ENCODE results near the gene TMOD1.

DNA sequence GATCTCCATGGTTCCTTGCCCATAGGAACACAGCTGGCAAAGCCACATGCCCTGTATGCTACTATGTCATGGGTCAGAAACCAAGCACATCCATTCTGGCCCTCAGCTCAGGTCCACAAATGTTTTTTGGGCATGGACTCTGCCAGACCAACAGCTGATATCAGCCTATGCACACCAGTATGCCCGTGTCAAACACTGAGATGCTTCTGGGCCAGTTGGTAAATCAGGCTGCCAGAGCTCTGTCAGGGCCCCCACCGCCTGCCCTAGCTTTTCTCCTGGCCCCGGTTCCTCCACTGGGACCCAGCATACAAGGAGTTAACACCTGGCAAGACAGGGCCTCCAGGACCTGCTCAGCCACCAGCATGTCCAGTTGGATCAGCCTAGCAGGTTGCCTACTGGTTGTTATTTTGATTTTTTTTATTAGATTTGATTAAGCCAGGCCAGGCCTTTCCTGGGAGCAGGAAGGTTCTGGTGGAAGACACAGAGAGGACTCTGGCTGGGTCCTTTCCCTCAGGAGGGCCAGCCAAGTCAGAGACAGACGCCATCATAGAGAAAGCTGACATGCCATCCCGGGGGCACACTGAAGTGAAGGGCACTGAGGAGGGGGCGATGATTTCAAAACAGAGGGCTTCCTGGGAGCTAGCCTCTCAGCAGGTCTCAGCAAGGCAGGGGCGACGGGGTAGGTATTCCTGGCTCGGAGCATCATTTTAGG is 65.9 kb downstream of the TMOD1 start:
- no peak for TF ChIP-seq POLR2A (IDR thresholded peaks at IDR 0.05)
- TF ChIP-seq, protein P1, sequence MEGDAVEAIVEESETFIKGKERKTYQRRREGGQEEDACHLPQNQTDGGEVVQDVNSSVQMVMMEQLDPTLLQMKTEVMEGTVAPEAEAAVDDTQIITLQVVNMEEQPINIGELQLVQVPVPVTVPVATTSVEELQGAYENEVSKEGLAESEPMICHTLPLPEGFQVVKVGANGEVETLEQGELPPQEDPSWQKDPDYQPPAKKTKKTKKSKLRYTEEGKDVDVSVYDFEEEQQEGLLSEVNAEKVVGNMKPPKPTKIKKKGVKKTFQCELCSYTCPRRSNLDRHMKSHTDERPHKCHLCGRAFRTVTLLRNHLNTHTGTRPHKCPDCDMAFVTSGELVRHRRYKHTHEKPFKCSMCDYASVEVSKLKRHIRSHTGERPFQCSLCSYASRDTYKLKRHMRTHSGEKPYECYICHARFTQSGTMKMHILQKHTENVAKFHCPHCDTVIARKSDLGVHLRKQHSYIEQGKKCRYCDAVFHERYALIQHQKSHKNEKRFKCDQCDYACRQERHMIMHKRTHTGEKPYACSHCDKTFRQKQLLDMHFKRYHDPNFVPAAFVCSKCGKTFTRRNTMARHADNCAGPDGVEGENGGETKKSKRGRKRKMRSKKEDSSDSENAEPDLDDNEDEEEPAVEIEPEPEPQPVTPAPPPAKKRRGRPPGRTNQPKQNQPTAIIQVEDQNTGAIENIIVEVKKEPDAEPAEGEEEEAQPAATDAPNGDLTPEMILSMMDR (IDR thresholded peaks at IDR 0.05), result no peak
